Measurements from ENCODE around the gene TMEM150A.

Gene TMEM150A

GRCh38 chr2:85580206-85580605, 22.3 kb downstream of the TMEM150A start:
- POLR2A ChIA-PET, result interaction anchor here (1.0 to 2.0 kb wide), 4 partner anchors 14 to 31 kb away, joined by 3 to 6 read pairs (median 4); partner anchors contain the start of genes C2orf68 and GGCX
- DNase-seq (ENCODE audit: extremely low spot score), result no peak
- no peak for TF ChIP-seq FOXA1 (IDR thresholded peaks at IDR 0.05)
- no peak for TF ChIP-seq HDGF (IDR thresholded peaks at IDR 0.05; ENCODE audit: borderline replicate concordance)
- TF ChIP-seq PKNOX1 (IDR thresholded peaks at IDR 0.05), result no peak
- CTCF ChIA-PET, result no interaction called here

GRCh38 chr2:85579266-85579935, 23.1 kb downstream of the TMEM150A start:
- DNase-seq (ENCODE audit: extremely low spot score), result no peak
- ChIA-PET POLR2A (interaction anchor here (1.0 to 2.0 kb wide), 6 partner anchors 13 to 32 kb away, joined by 3 to 6 read pairs (median 4); partner anchors contain the start of genes C2orf68, GGCX and RNF181), CTCF (interaction anchor here (1.1 kb wide), 1 partner anchor 20 kb away, joined by 3 read pairs; no protein-coding TSS in a partner anchor)
- TF ChIP-seq FOXM1 (IDR thresholded peaks at IDR 0.05; ENCODE audit: borderline replicate concordance), result no peak

- no peak for TF ChIP-seq FOXK2 (IDR thresholded peaks at IDR 0.05)
- TF ChIP-seq ARNT (IDR thresholded peaks at IDR 0.05), result no peak
- no peak for TF ChIP-seq TARDBP (IDR thresholded peaks at IDR 0.05)
- no peak for TF ChIP-seq SP1 (IDR thresholded peaks at IDR 0.05)
- POLR2A ChIA-PET, result interaction anchor here (0.6 to 3.0 kb wide), 10 partner anchors 14 to 137 kb away, joined by 3 to 14 read pairs (median 4); partner anchors contain the start of genes C2orf68 and RNF181
- DNase-seq (ENCODE audit: extremely low spot score), result no peak
- CTCF ChIA-PET, result interaction anchor here (0.6 to 1.1 kb wide), 2 partner anchors 21 to 27 kb away, joined by 3 read pairs; no protein-coding TSS in a partner anchor
Observed at GRCh38 chr2:85578243-85579180, 24.0 kb downstream of the TMEM150A start.

- ChIA-PET CTCF (interaction anchor here (0.6 kb wide), 2 partner anchors 26 to 36 kb away, joined by 3 to 4 read pairs; no protein-coding TSS in a partner anchor), POLR2A (interaction anchor here (0.6 to 3.0 kb wide), 7 partner anchors 17 to 159 kb away, joined by 3 to 14 read pairs (median 4); partner anchors contain the start of genes C2orf68 and RNF181)
- no peak for DNase-seq (ENCODE audit: extremely low spot score)
- TF ChIP-seq PKNOX1 (IDR thresholded peaks at IDR 0.05) (no peak), TARDBP (IDR thresholded peaks at IDR 0.05) (no peak)
Observed at GRCh38 chr2:85577386-85578242, 24.9 kb downstream of the TMEM150A start, which contains the start of gene VAMP8. TSS of gene VAMP8 (plus strand) at chr2:85577586. CDS start at chr2:85577647, 61 bp downstream.

- ChIA-PET CTCF (interaction anchor here (0.6 kb wide), 1 partner anchor 37 kb away, joined by 4 read pairs; no protein-coding TSS in a partner anchor), POLR2A (interaction anchor here (1.2 to 3.0 kb wide), 2 partner anchors 18 to 158 kb away, joined by 4 to 14 read pairs; partner anchors contain the start of gene RNF181)
- no peak for TF ChIP-seq PKNOX1 (IDR thresholded peaks at IDR 0.05)
- TF ChIP-seq SP1 (IDR thresholded peaks at IDR 0.05), result no peak
- TF ChIP-seq FOXA1 (IDR thresholded peaks at IDR 0.05), result no peak
- no peak for TF ChIP-seq FOXK2 (IDR thresholded peaks at IDR 0.05)
- no peak for TF ChIP-seq SUZ12 (IDR thresholded peaks at IDR 0.05)
- TF ChIP-seq NFRKB (IDR thresholded peaks at IDR 0.05), result no peak
- TF ChIP-seq CTBP1 (IDR thresholded peaks at IDR 0.05; ENCODE audit: borderline replicate concordance), result no peak
- no peak for TF ChIP-seq ELF4 (IDR thresholded peaks at IDR 0.05)
- TF ChIP-seq L3MBTL2 (conservative IDR thresholded peaks at IDR 0.05), result no peak
- no peak for TF ChIP-seq HDGF (IDR thresholded peaks at IDR 0.05; ENCODE audit: borderline replicate concordance)
- no peak for TF ChIP-seq FOXM1 (IDR thresholded peaks at IDR 0.05; ENCODE audit: borderline replicate concordance)
- no peak for TF ChIP-seq BHLHE40 (IDR thresholded peaks at IDR 0.05; ENCODE audit: borderline replicate concordance)
- TF ChIP-seq TARDBP (IDR thresholded peaks at IDR 0.05), result no peak
Observed at GRCh38 chr2:85577063-85577385, 25.5 kb downstream of the TMEM150A start.

GRCh38 chr2:85575739-85576138, 26.8 kb downstream of the TMEM150A start:
- POLR2A ChIA-PET, result interaction anchor here (1.1 to 3.0 kb wide), 2 partner anchors 19 to 36 kb away, joined by 3 to 14 read pairs; partner anchors contain the start of genes C2orf68 and RNF181
- CTCF ChIA-PET, result no interaction called here
- no peak for TF ChIP-seq FOXA1 (IDR thresholded peaks at IDR 0.05)
- TF ChIP-seq HDGF (IDR thresholded peaks at IDR 0.05; ENCODE audit: borderline replicate concordance), result no peak
- no peak for TF ChIP-seq CTBP1 (IDR thresholded peaks at IDR 0.05; ENCODE audit: borderline replicate concordance)
- no peak for TF ChIP-seq SUZ12 (IDR thresholded peaks at IDR 0.05)
- TF ChIP-seq ZNF384 (IDR thresholded peaks at IDR 0.05), result no peak
- TF ChIP-seq ELF4 (IDR thresholded peaks at IDR 0.05), result no peak
- no peak for TF ChIP-seq TARDBP (IDR thresholded peaks at IDR 0.05)
- TF ChIP-seq FOXK2 (IDR thresholded peaks at IDR 0.05), result no peak
- TF ChIP-seq L3MBTL2 (conservative IDR thresholded peaks at IDR 0.05), result no peak
- TF ChIP-seq SP1 (IDR thresholded peaks at IDR 0.05), result no peak
- no peak for TF ChIP-seq PKNOX1 (IDR thresholded peaks at IDR 0.05)
- TF ChIP-seq NFRKB (IDR thresholded peaks at IDR 0.05), result no peak
- no peak for TF ChIP-seq FOXM1 (IDR thresholded peaks at IDR 0.05; ENCODE audit: borderline replicate concordance)
- no peak for TF ChIP-seq ARNT (IDR thresholded peaks at IDR 0.05)
- TF ChIP-seq LEF1 (IDR thresholded peaks at IDR 0.05; ENCODE audit: borderline replicate concordance), result no peak
- no peak for TF ChIP-seq BHLHE40 (IDR thresholded peaks at IDR 0.05; ENCODE audit: borderline replicate concordance)
- no peak for DNase-seq (ENCODE audit: extremely low spot score)

More at GRCh38 chr2:85577063-85577385, 25.5 kb downstream of the TMEM150A start:
- DNase-seq (ENCODE audit: extremely low spot score), result no peak
